IMR-90 (cell line): ENCODE results near the gene CCDC141. TPM values are rescaled to one million over a fixed set of nuclear protein-coding genes. Genes with fewer than 3 reads are reported as not detected.

Experiments
- ATAC-seq: fragments of 200-7000 bp; cut with Tn5 transposase; 2 replicates; pipeline ENCODE4 v1.9.1; 2020; ENCODE audit warnings: low read depth, mild to moderate bottlenecking, moderate library complexity
- BruUV-seq: library from RNA; stranded (reverse); fragments of 400-500 nt; replicated peaks from 2 replicates; lab custom pipeline; 2021; lab: Mats Ljungman, UMichigan
- CTCF ChIA-PET: fragments of 300-600 bp; formaldehyde crosslinking; extraction: SDS; loops from one replicate; lab custom pipeline; 2021; ENCODE audit warnings: antibody characterized with exemption; lab: Yijun Ruan, JAX
- POLR2A ChIA-PET: fragments of 300-600 bp; sonication (Branson Sonifier 250); formaldehyde crosslinking; loops from one replicate; lab custom pipeline; 2022; ENCODE audit warnings: antibody characterized with exemption; ENCODE audit not compliant: unreplicated experiment; lab: Charles Lee
- DNase-seq: peaks from one replicate; pipeline ENCODE4 v3.0.0; 2013
- H2AFZ ChIP-seq: replicated peaks from 2 replicates; pipeline ENCODE3; 2013; ENCODE audit warnings: low read length, mild to moderate bottlenecking; ENCODE audit not compliant: poor library complexity
- H2AK5ac ChIP-seq: 2 replicates; pipeline ENCODE4 v1.6.1; 2013; ENCODE audit warnings: low read depth, low read length, inconsistent platforms
- H2AK9ac ChIP-seq: replicated peaks from 2 replicates; pipeline ENCODE3; 2013; ENCODE audit warnings: mild to moderate bottlenecking, low read depth, low read length, moderate library complexity; ENCODE audit not compliant: poor library complexity
- H2BK120ac ChIP-seq: 2 replicates; pipeline ENCODE4 v1.6.1; 2013; ENCODE audit warnings: low read depth, low read length, inconsistent platforms
- H2BK15ac ChIP-seq: 3 replicates; pipeline ENCODE4 v1.6.1; 2013; ENCODE audit warnings: low read depth, low read length, inconsistent platforms
- H2BK20ac ChIP-seq: 2 replicates; pipeline ENCODE4 v1.6.1; 2013; ENCODE audit warnings: low read depth, mild to moderate bottlenecking, inconsistent platforms, low read length, moderate library complexity
- H2BK5ac ChIP-seq: 2 replicates; pipeline ENCODE4 v1.6.1; 2013; ENCODE audit warnings: mild to moderate bottlenecking, low read depth, low read length, inconsistent platforms; ENCODE audit not compliant: poor library complexity, severe bottlenecking
- H3K14ac ChIP-seq: replicated peaks from 2 replicates; pipeline ENCODE4 v1.6.1; 2013; ENCODE audit warnings: low read depth, low read length, inconsistent platforms
- H3K18ac ChIP-seq: 2 replicates; pipeline ENCODE4 v1.6.1; 2013; ENCODE audit warnings: low read depth, low read length, control low read depth
- H3K23ac ChIP-seq: 2 replicates; pipeline ENCODE4 v1.6.1; 2013; ENCODE audit warnings: low read depth, low read length, inconsistent platforms
- H3K27ac ChIP-seq: 2 replicates; pipeline ENCODE4 v1.5.1; 2013; ENCODE audit warnings: mild to moderate bottlenecking, control low read depth, low read length; ENCODE audit not compliant: insufficient read depth
- H3K27me3 ChIP-seq: 2 replicates; pipeline ENCODE4 v1.6.1; 2013; ENCODE audit warnings: low read length; ENCODE audit not compliant: control insufficient read depth, insufficient read depth
- H3K36me3 ChIP-seq: 2 replicates; pipeline ENCODE4 v1.6.1; 2013; ENCODE audit warnings: low read length, mixed read lengths; ENCODE audit not compliant: control insufficient read depth, insufficient read depth
- H3K4ac ChIP-seq: 2 replicates; pipeline ENCODE4 v1.6.1; 2013; ENCODE audit warnings: low read depth, low read length, inconsistent platforms
- H3K4me1 ChIP-seq: 2 replicates; pipeline ENCODE4 v1.6.1; 2013; ENCODE audit warnings: low read length, mixed read lengths; ENCODE audit not compliant: control insufficient read depth, insufficient read depth
- H3K4me2 ChIP-seq: 2 replicates; pipeline ENCODE4 v1.6.1; 2013; ENCODE audit warnings: low read depth, mild to moderate bottlenecking, control low read depth, low read length, moderate library complexity
- H3K4me3 ChIP-seq: 2 replicates; pipeline ENCODE4 v1.5.1; 2013; ENCODE audit warnings: low read depth, mild to moderate bottlenecking, control low read depth, low read length, moderate library complexity; ENCODE audit not compliant: insufficient read depth
- H3K56ac ChIP-seq: 2 replicates; pipeline ENCODE4 v1.6.1; 2013; ENCODE audit warnings: low read length, inconsistent platforms; ENCODE audit not compliant: insufficient read depth; ENCODE audit errors: extremely low read depth
- H3K79me1 ChIP-seq, 2 experiments: 2 replicates each; pipeline ENCODE4 v1.6.1; 2013; ENCODE audit warnings: low read length in 2 of 2, inconsistent platforms in 1 of 2, low read depth in 1 of 2
- H3K9ac ChIP-seq: 2 replicates; pipeline ENCODE4 v1.6.1; 2013; ENCODE audit warnings: low read depth, low read length, control low read depth
- H3K9me1 ChIP-seq: 2 replicates; pipeline ENCODE4 v1.6.1; 2013; ENCODE audit warnings: low read length, inconsistent platforms; ENCODE audit not compliant: insufficient read depth
- H3K9me3 ChIP-seq: 2 replicates; pipeline ENCODE4 v1.6.1; 2013; ENCODE audit warnings: low read length; ENCODE audit not compliant: control insufficient read depth, insufficient read depth
- H4K20me1 ChIP-seq: 2 replicates; pipeline ENCODE4 v1.6.1; 2013; ENCODE audit warnings: low read length, inconsistent platforms; ENCODE audit not compliant: insufficient read depth
- H4K5ac ChIP-seq: 2 replicates; pipeline ENCODE4 v1.6.1; 2013; ENCODE audit warnings: mild to moderate bottlenecking, low read depth, low read length, control low read depth
- H4K8ac ChIP-seq, 2 experiments: 2 replicates each; pipeline ENCODE4 v1.6.1; 2013; ENCODE audit warnings: low read depth in 2 of 2, low read length in 2 of 2, control low read depth in 1 of 2, inconsistent platforms in 1 of 2
- H4K91ac ChIP-seq: 2 replicates; pipeline ENCODE4 v1.6.1; 2013; ENCODE audit warnings: low read depth, low read length, inconsistent platforms; ENCODE audit not compliant: insufficient read depth
- CEBPB ChIP-seq: IDR thresholded peaks from 2 replicates; pipeline ENCODE4 v1.6.1; 2012; ENCODE audit warnings: low read depth, low read length, improper control_type of control experiment
- CHD1 ChIP-seq: IDR thresholded peaks from 2 replicates; pipeline ENCODE4 v1.6.1; 2012; ENCODE audit warnings: low read depth, low read length, improper control_type of control experiment
- CTCF ChIP-seq: conservative IDR thresholded peaks from 2 replicates; pipeline ENCODE4 v1.5.1; 2012; ENCODE audit warnings: mild to moderate bottlenecking, low read depth, low read length, improper control_type of control experiment
- WGBS, 2 experiments: methylation state at CpG; one replicate each; pipeline versions ENCODE4 v1.1.5 to v1.1.7; 2013; ENCODE audit warnings: missing lambda C conversion rate in 2 of 2; ENCODE audit not compliant: insufficient read length in 1 of 2; ENCODE audit errors: extremely low coverage in 2 of 2; 5-methylcytosine and 5-hydroxymethylcytosine counted together
- dilution Hi-C: fragments of 300-500 bp; cut with HindIII; formaldehyde crosslinking; loops from one replicate; pipeline ENCODE4 v1.14.3; 2018; ENCODE audit warnings: low sequenced_read_pairs; ENCODE audit not compliant: unreplicated experiment
- in situ Hi-C: fragments of 300-500 bp; cut with MboI; formaldehyde crosslinking; loops from 3 replicates; pipeline ENCODE4 v1.14.3; 2019; ENCODE audit warnings: low sequenced_read_pairs, inconsistent platforms, mixed read lengths
- intact Hi-C: fragments of 100-400 bp; cut with micrococcal nuclease; formaldehyde crosslinking; loops from 2 replicates; pipeline ENCODE4 v1.10.0; 2022
- polyA plus RNA-seq, 3 experiments: library from polyadenylated mRNA; depleted of rRNA; stranded (reverse); fragments of >200 nt; gene quantifications; 2 replicates each; pipeline ENCODE4 v1.2.3, GENCODE V29; 2012; ENCODE audit warnings: low replicate concordance in 1 of 3
- total RNA-seq: library from RNA; depleted of rRNA; stranded (reverse); fragments of >200 nt; gene quantifications from 2 replicates; pipeline ENCODE4 v1.2.3, GENCODE V29; 2012

The CCDC141 gene
- total and polyA plus RNA-seq, 2 of the 4 experiments (the other 2 are of a cell fraction): not detected

- Histone ChIP-seq H2AK9ac (no peak overlapping the region), H3K18ac (no peak overlapping the region), H3K14ac (no peak overlapping the region), H3K36me3 (no peaks in the 10 kb centered on the region), H3K23ac (no peak overlapping the region), H4K91ac (no peak overlapping the region), H3K4ac (no peak overlapping the region), H4K20me1 (no peaks in the 10 kb centered on the region), H3K4me1 (no peaks in the 10 kb centered on the region), H3K56ac (no peak overlapping the region), H2AFZ (no peak overlapping the region), H3K27ac (no peak overlapping the region), H3K79me1 (no peaks in the 10 kb centered on the region), H2BK120ac (no peak overlapping the region), H3K4me2 (no peak overlapping the region), H3K27me3 (no peaks in the 10 kb centered on the region), H3K9me1 (no peaks in the 10 kb centered on the region), H4K8ac (no peak overlapping the region), H2BK15ac (no peak overlapping the region), H3K9ac (no peak overlapping the region), H2AK5ac (no peak overlapping the region), H3K4me3 (no peak overlapping the region), H2BK20ac (no peak overlapping the region), H2BK5ac (no peak overlapping the region), H4K5ac (no peak overlapping the region), H3K9me3 (no peaks in the 10 kb centered on the region)
- ChIA-PET CTCF (no interaction called here), POLR2A (no interaction called here)
- dilution Hi-C loops (no loop called here), intact Hi-C loops (no loop called here), in situ Hi-C loops (no loop called here)
- no peak for ATAC-seq
- DNase-seq: no peak
- WGBS, 2 experiments: no CpG with 5 or more reads among the region's 2 CpGs
- no peak for TF ChIP-seq CHD1
- TF ChIP-seq CEBPB: peak; percentile 57
- no peak for TF ChIP-seq CTCF
- BruUV-seq: no TSS peak
These were observed 262.8 kb downstream of the CCDC141 start for GRCh38 chr2:178787155-178787554.
